ENCODE measurements around the gene FOXRED2. TPM values are rescaled to one million over a fixed set of nuclear protein-coding genes. Genes with fewer than 3 reads are reported as not detected.
A peak's percentile ranks its signal among the peaks of the same experiment; 100 is the strongest.

The FOXRED2 gene
- total and polyA plus RNA-seq, 2 donors = 2.5 to 3.4 TPM

GRCh38 chr22:36507518-36508010, 724 bp upstream of the FOXRED2 start:
- H3K27me3 ChIP-seq (ENCODE audit: control insufficient read depth in 2 of 2, insufficient read depth in 1 of 2, low read length in 1 of 2) = no peaks in the 10 kb centered on the region
- H3K4me3 ChIP-seq (ENCODE audit: low read length in 2 of 2) = peak overlapping the region; percentile 19 to 75
- H3K9me3 ChIP-seq (ENCODE audit: control insufficient read depth in 2 of 2, insufficient read depth in 1 of 2, low read length in 1 of 2) = peaks cover 0 to 7% of the 10 kb centered on the region in 2 donors
- peaks cover 12 to 13% of the 10 kb centered on the region in 2 donors for H3K4me1 ChIP-seq (ENCODE audit: control insufficient read depth in 2 of 2, insufficient read depth in 2 of 2, low read length in 2 of 2)
- WGBS = 92% methylated on average over 6 of the region's 6 CpGs
- peaks cover 26 to 28% of the 10 kb centered on the region in 2 donors for H3K36me3 ChIP-seq (ENCODE audit: control insufficient read depth in 2 of 2, insufficient read depth in 2 of 2, low read length in 1 of 2)
- no peak for DNase-seq (ENCODE audit: low read depth in 6 of 9, low spot score in 9 of 9)
- peak overlapping the region in 1 of 2 donors; percentile 60 for H3K27ac ChIP-seq (ENCODE audit: low read depth in 1 of 2, low read length in 1 of 2)

GRCh38 chr22:36505998-36506635, 723 bp downstream of the FOXRED2 start:
- Histone ChIP-seq H3K36me3 (ENCODE audit: control insufficient read depth in 2 of 2, insufficient read depth in 2 of 2, low read length in 1 of 2) (peaks cover 12 to 15% of the 10 kb centered on the region in 2 donors), H3K4me3 (ENCODE audit: low read length in 2 of 2) (peak overlapping the region; percentile 35 to 75), H3K27me3 (ENCODE audit: control insufficient read depth in 2 of 2, insufficient read depth in 1 of 2, low read length in 1 of 2) (no peaks in the 10 kb centered on the region), H3K9me3 (ENCODE audit: control insufficient read depth in 2 of 2, insufficient read depth in 1 of 2, low read length in 1 of 2) (peaks cover 0 to 7% of the 10 kb centered on the region in 2 donors), H3K27ac (ENCODE audit: low read depth in 1 of 2, low read length in 1 of 2) (no peak overlapping the region), H3K4me1 (ENCODE audit: control insufficient read depth in 2 of 2, insufficient read depth in 2 of 2, low read length in 2 of 2) (peaks cover 12 to 13% of the 10 kb centered on the region in 2 donors)
- 98% methylated on average over 60 of the region's 60 CpGs for WGBS
- DNase-seq (ENCODE audit: low read depth in 6 of 9, low spot score in 9 of 9) = no peak

- 96% methylated on average over 30 of the region's 30 CpGs for WGBS
- Histone ChIP-seq H3K4me3 (ENCODE audit: low read length in 2 of 2) (no peak overlapping the region), H3K27ac (ENCODE audit: low read depth in 1 of 2, low read length in 1 of 2) (no peak overlapping the region), H3K9me3 (ENCODE audit: control insufficient read depth in 2 of 2, insufficient read depth in 1 of 2, low read length in 1 of 2) (no peaks in the 10 kb centered on the region), H3K36me3 (ENCODE audit: control insufficient read depth in 2 of 2, insufficient read depth in 2 of 2, low read length in 1 of 2) (peaks cover 9 to 20% of the 10 kb centered on the region in 2 donors), H3K4me1 (ENCODE audit: control insufficient read depth in 2 of 2, insufficient read depth in 2 of 2, low read length in 2 of 2) (peaks cover 3 to 11% of the 10 kb centered on the region in 2 donors), H3K27me3 (ENCODE audit: control insufficient read depth in 2 of 2, insufficient read depth in 1 of 2, low read length in 1 of 2) (peaks cover 0 to 3% of the 10 kb centered on the region in 2 donors)
- DNase-seq (ENCODE audit: low read depth in 6 of 9, low spot score in 9 of 9) = no peak
Measured at GRCh38 chr22:36497910-36498665, 8.8 kb downstream of the FOXRED2 start.

GRCh38 chr22:36493690-36494110, 13.1 kb downstream of the FOXRED2 start:
- H3K36me3 ChIP-seq (ENCODE audit: control insufficient read depth in 2 of 2, insufficient read depth in 2 of 2, low read length in 1 of 2) = peaks cover 15 to 29% of the 10 kb centered on the region in 2 donors
- no peak overlapping the region for H3K27ac ChIP-seq (ENCODE audit: low read depth in 1 of 2, low read length in 1 of 2)
- no peaks in the 10 kb centered on the region for H3K9me3 ChIP-seq (ENCODE audit: control insufficient read depth in 2 of 2, insufficient read depth in 1 of 2, low read length in 1 of 2)
- WGBS = 4% methylated on average over 16 of the region's 16 CpGs
- H3K4me1 ChIP-seq (ENCODE audit: control insufficient read depth in 2 of 2, insufficient read depth in 2 of 2, low read length in 2 of 2) = peaks cover 3 to 11% of the 10 kb centered on the region in 2 donors
- peak in 2 of 9 donors; percentile 25 to 49 for DNase-seq (ENCODE audit: low read depth in 6 of 9, low spot score in 9 of 9)
- no peak overlapping the region for H3K4me3 ChIP-seq (ENCODE audit: low read length in 2 of 2)
- peaks cover 0 to 3% of the 10 kb centered on the region in 2 donors for H3K27me3 ChIP-seq (ENCODE audit: control insufficient read depth in 2 of 2, insufficient read depth in 1 of 2, low read length in 1 of 2)

DNA sequence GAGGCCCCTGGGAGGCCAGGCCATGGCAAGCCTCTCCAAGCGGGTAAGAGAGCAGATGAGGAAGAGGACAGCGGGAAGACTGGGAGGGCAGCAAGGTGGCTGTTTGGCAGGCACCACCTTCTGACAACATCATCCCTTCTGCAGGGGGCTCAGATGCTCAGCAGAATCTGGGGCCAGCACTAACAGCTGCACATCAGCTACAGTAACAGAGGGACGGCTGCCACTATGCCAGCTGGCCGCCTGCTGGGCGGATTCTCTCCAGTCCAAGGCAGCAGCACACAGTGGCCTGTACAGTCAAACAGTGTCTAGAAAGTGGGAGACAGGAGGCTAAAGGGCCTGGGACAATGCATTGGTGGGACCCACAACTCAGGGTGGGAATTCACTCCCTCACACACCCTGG, 14.7 kb downstream of the FOXRED2 start:
- H3K4me3 ChIP-seq (ENCODE audit: low read length in 2 of 2) = no peak overlapping the region
- H3K9me3 ChIP-seq (ENCODE audit: control insufficient read depth in 2 of 2, insufficient read depth in 1 of 2, low read length in 1 of 2) = peaks cover 0 to 5% of the 10 kb centered on the region in 2 donors
- H3K27me3 ChIP-seq (ENCODE audit: control insufficient read depth in 2 of 2, insufficient read depth in 1 of 2, low read length in 1 of 2) = peaks cover 0 to 3% of the 10 kb centered on the region in 2 donors
- WGBS = 99% methylated on average over 5 of the region's 5 CpGs
- DNase-seq (ENCODE audit: low read depth in 6 of 9, low spot score in 9 of 9) = no peak
- H3K27ac ChIP-seq (ENCODE audit: low read depth in 1 of 2, low read length in 1 of 2) = no peak overlapping the region
- H3K36me3 ChIP-seq (ENCODE audit: control insufficient read depth in 2 of 2, insufficient read depth in 2 of 2, low read length in 1 of 2) = peaks cover 13 to 25% of the 10 kb centered on the region in 2 donors
- peaks cover 3 to 11% of the 10 kb centered on the region in 2 donors for H3K4me1 ChIP-seq (ENCODE audit: control insufficient read depth in 2 of 2, insufficient read depth in 2 of 2, low read length in 2 of 2)

DNA sequence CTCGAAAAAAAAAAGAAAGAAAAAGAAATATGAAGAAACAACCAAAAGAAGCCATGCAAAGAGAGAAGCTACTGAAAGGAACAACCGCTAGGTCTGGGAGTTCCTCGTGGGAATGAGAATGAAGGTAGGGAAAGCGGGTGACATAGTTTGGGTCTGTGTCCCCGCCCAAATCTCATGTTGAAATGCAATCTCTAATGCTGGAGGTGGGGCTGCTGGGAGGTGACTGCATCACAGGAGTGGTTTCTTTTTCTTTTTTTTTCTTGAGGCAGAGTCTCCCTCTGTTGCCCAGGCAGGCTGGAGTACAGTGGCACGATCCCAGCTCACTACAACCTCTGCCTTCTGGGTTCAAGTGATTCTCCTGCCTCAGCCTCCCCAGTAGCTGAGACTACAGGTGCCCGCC, 15.7 kb downstream of the FOXRED2 start:
- no peak for DNase-seq (ENCODE audit: low read depth in 6 of 9, low spot score in 9 of 9)
- H3K27ac ChIP-seq (ENCODE audit: low read depth in 1 of 2, low read length in 1 of 2) = no peak overlapping the region
- peaks cover 0 to 3% of the 10 kb centered on the region in 2 donors for H3K27me3 ChIP-seq (ENCODE audit: control insufficient read depth in 2 of 2, insufficient read depth in 1 of 2, low read length in 1 of 2)
- peaks cover 3 to 11% of the 10 kb centered on the region in 2 donors for H3K4me1 ChIP-seq (ENCODE audit: control insufficient read depth in 2 of 2, insufficient read depth in 2 of 2, low read length in 2 of 2)
- H3K36me3 ChIP-seq (ENCODE audit: control insufficient read depth in 2 of 2, insufficient read depth in 2 of 2, low read length in 1 of 2) = peaks cover 15 to 18% of the 10 kb centered on the region in 2 donors
- H3K4me3 ChIP-seq (ENCODE audit: low read length in 2 of 2) = no peak overlapping the region
- WGBS = 96% methylated on average over 7 of the region's 7 CpGs
- peaks cover 0 to 10% of the 10 kb centered on the region in 2 donors for H3K9me3 ChIP-seq (ENCODE audit: control insufficient read depth in 2 of 2, insufficient read depth in 1 of 2, low read length in 1 of 2)

- peak in 2 of 9 donors; percentile 62 to 70 for DNase-seq (ENCODE audit: low read depth in 6 of 9, low spot score in 9 of 9)
- Histone ChIP-seq H3K36me3 (ENCODE audit: control insufficient read depth in 2 of 2, insufficient read depth in 2 of 2, low read length in 1 of 2) (peaks cover 5 to 10% of the 10 kb centered on the region in 2 donors), H3K27ac (ENCODE audit: low read depth in 1 of 2, low read length in 1 of 2) (no peak overlapping the region), H3K4me1 (ENCODE audit: control insufficient read depth in 2 of 2, insufficient read depth in 2 of 2, low read length in 2 of 2) (peaks cover 0 to 5% of the 10 kb centered on the region in 2 donors), H3K27me3 (ENCODE audit: control insufficient read depth in 2 of 2, insufficient read depth in 1 of 2, low read length in 1 of 2) (peaks cover 0 to 2% of the 10 kb centered on the region in 2 donors), H3K9me3 (ENCODE audit: control insufficient read depth in 2 of 2, insufficient read depth in 1 of 2, low read length in 1 of 2) (peaks cover 0 to 14% of the 10 kb centered on the region in 2 donors), H3K4me3 (ENCODE audit: low read length in 2 of 2) (no peak overlapping the region)
- WGBS = 96% methylated on average over 13 of the region's 13 CpGs
Measured at GRCh38 chr22:36486619-36487384, 20.0 kb downstream of the FOXRED2 start.

DNA sequence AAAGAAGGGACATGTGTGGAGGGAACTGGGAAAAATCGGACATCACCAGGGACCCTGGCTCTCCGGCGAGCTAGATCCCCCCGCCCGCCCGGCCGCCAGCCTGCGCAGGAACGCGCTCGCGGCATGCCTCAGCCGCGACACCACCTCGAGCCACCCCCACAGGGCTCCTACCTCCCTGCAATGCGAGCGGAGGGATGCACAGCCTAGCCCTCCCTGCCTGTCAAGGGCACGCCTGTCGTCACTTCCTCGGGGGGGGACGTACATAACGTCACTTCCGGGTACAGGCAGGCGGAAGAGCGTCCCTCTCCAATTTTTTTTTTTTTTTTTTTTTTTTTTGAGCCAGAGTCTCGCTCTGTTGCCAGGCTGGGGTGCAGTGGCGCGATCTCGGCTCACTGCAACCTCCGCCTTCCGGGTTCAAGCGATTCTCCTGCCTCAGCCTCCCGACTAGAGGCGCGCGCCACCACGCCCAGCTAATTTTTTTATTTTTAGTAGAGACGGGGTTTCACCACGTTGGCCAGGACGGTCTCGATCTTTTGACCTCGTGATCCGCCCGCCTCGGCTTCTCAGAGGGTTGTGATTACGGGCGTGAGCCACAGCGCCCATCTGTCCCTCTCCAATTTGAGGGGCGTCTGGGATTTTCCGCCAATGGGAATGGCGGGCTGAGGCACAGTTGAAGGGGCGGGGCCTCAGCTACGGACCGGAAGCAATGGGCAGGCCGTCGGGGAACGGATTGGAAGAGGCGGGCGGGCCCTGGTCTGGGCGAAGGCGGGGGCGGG, 25.3 kb downstream of the FOXRED2 start, which contains the start of gene TXN2:
TXN2 (minus strand) TSS at position 248 of the 776 bp plus-strand sequence. CDS start 803 bp downstream, outside the sequence.
- under 1% methylated on average over 62 of the region's 62 CpGs for WGBS
- peaks cover 5 to 15% of the 10 kb centered on the region in 2 donors for H3K4me1 ChIP-seq (ENCODE audit: control insufficient read depth in 2 of 2, insufficient read depth in 2 of 2, low read length in 2 of 2)

More for the DNA sequence above, 25.3 kb downstream of the FOXRED2 start, which contains the start of gene TXN2:
- DNase-seq (ENCODE audit: low read depth in 6 of 9, low spot score in 9 of 9) = peak; percentile 91 to 98 (median 95)
- H3K4me3 ChIP-seq (ENCODE audit: low read length in 2 of 2) = peak within 1 kb of the TSS; percentile 63 to 66
- peaks cover 0 to 4% of the 10 kb centered on the region in 2 donors for H3K9me3 ChIP-seq (ENCODE audit: control insufficient read depth in 2 of 2, insufficient read depth in 1 of 2, low read length in 1 of 2)
- H3K36me3 ChIP-seq (ENCODE audit: control insufficient read depth in 2 of 2, insufficient read depth in 2 of 2, low read length in 1 of 2) = peaks cover 16 to 31% of the 10 kb centered on the region in 2 donors
- peak within 1 kb of the TSS; percentile 99 for H3K27ac ChIP-seq (ENCODE audit: low read depth in 1 of 2, low read length in 1 of 2)
- peaks cover 0 to 2% of the 10 kb centered on the region in 2 donors for H3K27me3 ChIP-seq (ENCODE audit: control insufficient read depth in 2 of 2, insufficient read depth in 1 of 2, low read length in 1 of 2)
